GM18520 (cell line): Measurements from ENCODE around the gene UTF1.
"Not testable (repeated sequence)": the region's sequence is repeated elsewhere in the genome, so short reads cannot be mapped to it uniquely, and the experiment has no call there.

Experiments used
- ATAC-seq: cut with Tn5 transposase; IDR thresholded peaks from one replicate; pipeline ENCODE4 v1.9.1; 2021; ENCODE audit not compliant: unreplicated experiment

Gene UTF1

DNA sequence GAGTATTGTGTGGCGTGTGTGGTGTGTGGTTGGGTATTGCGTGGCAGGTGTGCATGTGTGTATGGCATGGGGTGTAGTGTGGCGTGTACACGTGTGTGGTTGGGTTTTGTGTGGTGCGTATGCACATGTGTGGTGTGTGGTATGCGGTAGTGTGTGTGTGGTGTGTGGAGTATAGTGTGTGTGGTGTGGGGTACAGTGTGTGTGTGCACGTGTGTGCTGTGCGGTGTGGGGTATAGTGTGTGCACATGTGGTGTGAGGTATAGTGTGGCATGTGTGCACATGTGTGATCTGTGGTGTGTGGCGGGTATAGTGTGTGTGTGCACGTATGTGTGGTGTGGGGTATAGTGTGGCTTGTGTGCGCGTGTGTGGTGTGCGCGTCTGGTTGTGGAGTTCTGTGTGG is 20.9 kb upstream of the UTF1 start:
- ATAC-seq = no peak

DNA sequence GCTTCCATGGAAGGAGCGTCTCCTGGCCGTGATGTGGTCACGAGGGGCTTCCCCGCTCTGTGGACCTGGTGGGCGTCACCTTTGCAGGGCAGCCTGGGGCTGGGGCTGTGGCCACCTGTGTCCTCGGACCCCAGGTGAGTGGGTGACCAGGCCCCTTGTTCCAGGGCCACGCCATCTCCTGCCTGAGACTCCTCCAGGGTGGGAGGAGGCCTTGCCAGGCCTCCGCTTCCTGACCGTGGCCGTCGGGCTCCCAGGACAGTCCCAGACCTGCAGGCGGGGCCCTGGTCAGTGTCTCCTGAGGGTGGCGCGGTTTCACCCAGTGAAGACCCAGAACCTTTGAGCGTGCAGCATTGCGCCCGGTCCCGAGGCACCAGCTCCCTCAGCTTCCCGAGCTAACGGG is 20.4 kb upstream of the UTF1 start:
- ATAC-seq = no peak

DNA sequence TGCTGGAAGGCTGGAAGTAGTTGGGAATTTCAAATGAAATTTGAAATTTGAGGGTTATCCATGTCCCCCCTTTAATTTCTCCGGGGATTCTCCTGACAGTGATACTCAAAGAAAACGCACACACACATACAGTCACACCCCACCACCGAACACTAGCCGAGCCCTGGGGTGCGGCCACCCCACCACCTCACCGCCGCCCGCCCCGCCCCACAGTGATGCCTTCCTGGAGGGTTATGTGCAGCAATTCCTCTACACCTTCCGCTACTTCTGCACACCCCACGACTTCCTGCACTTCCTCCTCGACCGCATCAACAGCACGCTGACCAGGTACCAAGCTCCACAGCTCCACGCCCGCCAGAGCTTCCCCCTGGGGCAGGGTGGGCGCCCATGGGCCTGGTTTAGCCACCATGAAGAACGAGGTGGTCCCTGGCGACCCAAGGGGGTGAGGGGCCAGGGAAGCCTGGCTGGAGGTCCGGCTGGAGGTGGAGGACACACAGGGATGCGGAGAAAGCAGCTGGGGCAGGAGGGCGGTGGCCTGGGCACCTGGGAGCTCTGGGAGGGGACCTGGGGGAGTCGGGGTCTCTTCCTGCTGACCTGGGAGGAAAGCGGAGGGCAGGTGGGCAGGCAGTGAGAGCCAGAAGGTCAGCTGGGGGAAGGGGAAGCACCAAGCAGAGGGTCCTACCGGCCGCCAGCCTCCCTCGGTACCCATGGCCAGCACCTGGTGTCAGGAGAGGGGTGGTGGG is 19.4 kb upstream of the UTF1 start:
- no peak for ATAC-seq

DNA sequence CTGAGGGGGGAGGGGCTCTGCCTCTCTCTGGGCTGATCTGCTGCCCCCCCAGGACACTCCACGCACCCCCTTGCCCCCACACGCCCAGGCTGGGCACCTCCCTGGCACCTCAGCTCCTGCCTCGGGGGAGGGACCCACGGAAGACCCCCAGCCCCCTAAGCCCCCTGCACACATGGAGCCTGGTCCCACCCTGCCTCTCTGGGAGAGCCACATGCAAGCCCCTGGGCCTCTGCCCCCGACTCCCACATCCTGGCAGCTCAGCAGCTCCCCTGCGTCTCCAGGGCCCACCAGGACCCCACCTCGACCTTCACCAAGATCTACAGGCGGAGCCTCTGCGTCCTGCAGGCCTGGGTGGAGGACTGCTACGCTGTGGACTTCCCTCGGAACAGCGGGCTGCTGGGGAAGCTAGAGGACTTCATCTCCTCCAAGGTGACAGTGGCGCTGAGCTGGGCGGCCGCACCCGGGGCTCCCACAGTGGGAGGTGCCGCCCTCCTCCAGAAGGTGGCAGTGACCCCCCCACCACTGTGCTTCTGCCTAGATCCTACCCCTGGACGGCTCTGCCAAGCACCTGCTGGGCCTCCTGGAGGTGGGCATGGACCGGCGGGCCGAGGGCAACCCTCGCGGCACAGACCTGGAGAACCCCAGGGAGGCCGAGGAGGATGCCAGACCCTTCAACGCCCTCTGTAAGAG is 18.7 kb upstream of the UTF1 start:
- no peak for ATAC-seq

DNA sequence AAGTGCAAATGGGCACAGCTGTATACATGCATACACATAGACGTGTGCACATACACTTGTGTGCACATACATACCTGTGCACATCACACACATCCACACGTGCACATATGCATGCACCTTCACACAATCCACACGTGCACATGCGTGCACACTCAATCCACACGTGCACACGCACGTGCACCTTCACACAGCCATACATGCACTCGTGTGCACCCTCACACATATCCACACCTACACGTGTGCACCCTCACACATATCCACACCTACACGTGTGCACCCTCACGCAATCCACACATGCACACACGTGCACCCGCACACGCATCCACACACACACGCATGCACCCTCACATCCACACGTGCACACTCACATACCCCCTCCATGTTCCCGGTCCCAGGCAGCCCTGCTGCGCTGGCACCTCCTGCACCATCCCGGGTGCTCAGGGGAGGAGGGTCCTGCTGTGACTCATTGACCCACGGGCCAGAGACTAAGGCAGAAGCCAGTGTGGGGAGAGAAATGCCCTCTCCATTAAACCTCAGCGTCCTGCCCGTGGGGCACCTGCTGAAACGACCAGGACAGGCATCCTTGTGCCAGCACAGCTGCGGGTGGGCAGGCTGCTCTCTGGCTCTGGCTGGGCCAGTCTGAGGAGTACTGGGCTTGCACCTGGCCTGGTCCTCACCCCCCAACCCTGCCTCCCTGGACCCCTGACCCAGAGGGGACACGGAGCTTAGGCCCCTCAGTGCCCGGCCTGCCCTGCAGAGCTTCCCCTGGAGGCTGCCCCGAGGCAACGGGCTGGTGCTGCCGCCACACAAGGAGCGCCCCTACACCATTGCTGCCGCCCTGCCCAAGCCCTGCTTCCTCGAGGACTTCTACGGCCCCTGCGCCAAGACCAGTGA is 17.8 kb upstream of the UTF1 start:
- ATAC-seq = no peak

DNA sequence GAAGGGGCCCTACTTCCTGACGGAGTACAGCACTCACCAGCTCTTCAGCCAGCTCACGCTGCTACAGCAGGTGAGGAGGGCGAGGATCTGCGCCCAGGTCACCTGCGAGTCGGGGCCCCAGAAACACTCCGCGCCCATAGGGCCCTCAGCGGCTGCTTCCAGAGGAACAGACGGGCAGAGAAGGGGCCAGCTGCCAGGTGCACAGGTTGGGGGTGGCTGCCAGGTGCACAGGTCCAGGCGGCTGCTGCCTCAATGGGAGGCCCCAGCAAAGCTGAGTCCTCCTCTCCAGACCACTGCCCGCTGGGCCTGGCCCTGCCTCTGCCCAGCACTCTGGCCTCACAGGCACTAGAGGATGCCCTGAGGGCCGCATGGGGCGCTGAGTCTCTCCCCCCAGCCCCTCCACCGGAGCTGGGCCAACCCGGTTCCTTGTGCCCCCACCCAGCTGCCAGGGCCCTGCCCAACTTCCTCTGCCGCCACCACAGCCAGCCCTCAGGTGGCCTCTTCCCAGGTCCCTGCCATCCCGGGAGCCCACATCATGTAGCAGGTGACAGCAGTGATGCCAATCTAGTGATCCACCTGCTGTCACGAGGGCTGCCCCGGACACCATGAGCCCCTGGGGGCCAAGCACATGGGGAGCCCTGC is 17.0 kb upstream of the UTF1 start:
- no peak for ATAC-seq

DNA sequence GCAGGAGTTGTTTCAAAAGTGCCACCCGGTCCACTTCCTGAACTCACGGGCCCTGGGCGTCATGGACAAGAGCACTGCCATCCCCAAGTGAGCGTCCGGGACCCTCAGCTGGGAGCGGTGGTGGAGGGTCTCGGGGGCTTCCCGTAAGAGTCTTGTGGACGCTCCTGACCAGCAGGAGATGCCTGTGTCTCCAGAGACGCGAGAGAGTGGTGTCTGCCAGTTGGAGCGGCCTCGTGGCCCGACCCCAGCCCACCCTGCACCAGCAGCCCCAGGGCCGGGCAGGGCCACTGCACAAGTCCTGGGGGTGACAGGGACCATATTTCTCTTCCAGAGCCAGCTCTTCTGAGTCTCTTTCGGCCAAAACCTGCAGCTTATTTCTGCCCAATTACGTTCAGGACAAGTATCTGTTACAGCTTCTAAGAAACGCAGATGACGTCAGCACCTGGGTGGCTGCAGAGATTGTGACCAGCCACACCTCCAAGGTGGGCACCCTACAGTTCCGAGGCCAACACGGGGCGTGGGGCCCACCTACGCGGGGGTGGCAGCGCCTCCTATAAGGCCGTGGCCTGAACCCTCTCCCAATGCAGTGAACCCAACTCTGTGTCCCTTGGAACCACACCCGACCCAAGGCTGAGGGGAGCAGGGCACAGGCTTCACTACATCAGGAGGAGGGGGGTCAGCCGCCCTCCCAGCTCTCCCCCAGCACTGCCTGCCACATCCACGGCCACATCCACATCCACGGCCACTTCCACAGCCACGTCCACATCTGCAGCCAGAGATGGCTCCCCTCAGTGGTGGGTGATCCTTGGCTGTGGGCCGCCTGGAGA is 16.2 kb upstream of the UTF1 start:
- ATAC-seq = no peak

DNA sequence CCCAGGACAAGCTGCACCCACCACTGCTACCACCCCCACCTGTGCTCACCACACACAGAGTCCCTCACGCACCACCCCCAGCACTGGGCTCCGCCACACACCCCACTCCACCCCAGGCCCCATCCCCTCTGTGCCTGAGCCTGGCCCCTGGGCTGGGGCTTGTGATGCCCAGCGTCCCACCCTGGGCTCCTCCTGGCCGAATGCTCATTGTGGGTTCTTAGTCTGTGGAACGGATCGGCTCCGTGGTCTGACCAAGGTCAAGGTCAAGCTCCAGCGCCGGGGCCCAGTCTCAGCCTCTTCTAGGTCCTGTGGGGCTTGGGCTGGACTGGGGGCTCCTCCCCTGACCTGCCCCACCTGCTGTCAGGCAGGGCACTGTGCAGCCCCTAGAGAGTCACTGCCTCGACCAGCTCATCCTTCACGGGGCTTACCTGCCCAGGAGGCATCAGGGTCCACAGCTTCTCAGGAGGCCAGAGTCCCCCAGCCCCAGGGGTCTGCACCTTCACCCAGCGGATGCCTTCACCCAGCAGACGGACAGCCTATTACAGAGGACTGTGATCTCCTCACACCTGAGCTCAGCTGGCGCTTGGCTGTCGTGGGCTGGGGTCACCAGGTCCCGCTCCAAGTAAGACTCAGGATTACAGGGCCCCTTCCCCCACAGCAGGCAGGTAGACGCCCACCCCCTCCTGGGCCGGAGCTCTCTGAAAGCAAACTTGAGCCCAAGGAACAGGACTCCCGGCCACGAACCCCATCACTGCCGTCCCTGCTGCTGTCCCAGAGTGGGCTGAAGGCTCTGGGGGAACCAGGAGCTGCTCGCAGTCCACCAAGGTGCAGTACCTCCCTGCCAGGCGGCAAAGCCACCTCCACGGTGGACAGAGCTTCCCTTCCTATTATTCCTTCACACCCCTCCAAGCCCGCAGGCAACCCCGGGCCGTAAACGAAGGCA is 15.3 kb upstream of the UTF1 start:
- no peak for ATAC-seq

DNA sequence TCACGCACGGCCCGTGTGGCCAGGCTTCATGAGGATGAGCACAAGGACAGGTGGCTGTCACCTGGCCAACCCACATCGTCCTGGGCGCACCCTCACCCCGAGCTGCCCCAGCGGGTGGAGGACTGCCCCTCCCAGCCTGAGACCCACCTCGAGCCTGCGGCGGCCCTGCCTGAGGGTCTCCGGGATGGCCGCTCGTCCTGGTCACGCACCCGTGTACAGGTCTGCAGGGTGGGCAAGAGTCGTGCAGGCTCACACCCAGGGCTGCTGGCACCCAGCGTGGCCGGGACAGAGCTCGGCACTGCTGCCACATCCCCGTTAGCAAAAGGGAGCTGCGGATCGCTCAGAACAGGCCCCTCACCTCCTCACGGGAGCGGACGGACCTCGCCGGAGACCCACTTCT is 14.4 kb upstream of the UTF1 start:
- ATAC-seq = no peak

DNA sequence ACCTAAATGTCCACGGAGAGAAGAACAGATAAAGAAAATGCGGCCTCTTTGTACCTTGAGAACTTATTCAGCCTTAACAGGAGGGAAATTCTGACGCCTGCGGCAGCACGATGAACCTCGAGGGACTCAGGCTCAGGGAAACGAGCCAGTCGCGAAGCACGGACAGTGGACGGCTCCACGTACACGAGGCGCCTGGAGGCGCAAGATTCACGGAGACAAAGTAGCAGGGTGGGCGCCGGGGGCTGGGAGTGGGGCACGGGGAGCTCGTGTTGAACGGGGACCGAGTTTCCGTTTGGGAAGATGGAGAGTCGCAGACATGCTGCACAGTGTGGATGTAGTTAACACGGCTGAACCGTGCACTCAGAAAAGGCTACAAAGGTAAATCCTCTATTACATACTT is 13.2 kb upstream of the UTF1 start:
- no peak for ATAC-seq

DNA sequence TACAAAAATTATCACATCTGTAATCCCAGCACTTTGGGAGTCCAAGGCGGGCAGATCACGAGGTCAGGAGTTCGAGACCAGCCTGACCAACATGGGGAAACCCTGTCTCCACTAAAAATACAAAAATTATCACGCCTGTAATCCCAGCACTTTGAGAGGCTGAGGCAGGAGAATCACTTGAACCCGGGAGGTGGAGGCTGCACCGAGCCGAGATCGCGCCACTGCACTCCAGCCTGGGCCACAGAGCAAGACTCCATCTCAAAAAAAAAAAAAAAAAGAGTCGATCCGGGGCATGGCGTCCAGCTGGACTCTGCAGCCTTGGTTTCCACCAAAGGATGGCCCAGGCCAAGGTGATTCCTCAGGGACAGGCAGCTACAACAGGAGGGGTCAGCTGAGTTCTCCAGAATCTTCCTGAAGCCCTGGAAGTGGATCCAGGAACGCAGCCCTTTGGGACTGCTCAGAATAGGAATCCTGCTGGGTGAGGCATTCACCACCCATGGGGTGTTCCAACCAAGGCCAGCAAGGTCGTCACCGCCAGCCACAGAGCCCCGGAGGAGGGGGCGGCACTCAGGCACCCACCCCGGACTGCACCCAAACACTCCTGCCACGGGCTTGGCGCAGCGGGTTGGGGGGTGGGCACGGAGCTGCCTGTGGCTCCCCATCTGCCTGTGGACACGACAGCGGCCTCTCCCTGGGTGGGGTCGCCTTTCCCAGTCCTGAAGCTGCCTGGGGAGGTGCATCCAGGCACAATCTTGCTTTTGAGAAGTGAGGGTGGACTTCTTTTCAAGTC is 12.0 kb upstream of the UTF1 start:
- no peak for ATAC-seq

DNA sequence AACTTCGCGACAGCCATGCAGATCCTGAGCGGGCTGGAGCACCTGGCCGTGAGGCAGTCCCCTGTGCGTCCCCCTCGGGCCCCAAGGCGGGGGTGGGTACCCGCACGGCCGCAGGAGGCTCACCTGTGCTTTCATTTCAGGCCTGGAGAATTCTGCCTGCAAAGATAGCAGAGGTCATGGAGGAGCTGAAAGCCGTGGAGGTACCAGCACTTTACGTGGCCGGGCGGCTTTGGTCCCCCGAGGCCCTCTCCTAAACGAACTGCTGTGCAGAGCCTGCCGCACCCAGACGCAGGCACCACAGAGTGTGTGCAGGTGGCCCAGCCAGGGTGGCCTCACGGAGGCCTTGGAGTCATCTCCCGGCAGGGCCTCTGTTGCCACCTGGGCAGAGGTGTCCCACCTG is 11.1 kb upstream of the UTF1 start:
- ATAC-seq = no peak

DNA sequence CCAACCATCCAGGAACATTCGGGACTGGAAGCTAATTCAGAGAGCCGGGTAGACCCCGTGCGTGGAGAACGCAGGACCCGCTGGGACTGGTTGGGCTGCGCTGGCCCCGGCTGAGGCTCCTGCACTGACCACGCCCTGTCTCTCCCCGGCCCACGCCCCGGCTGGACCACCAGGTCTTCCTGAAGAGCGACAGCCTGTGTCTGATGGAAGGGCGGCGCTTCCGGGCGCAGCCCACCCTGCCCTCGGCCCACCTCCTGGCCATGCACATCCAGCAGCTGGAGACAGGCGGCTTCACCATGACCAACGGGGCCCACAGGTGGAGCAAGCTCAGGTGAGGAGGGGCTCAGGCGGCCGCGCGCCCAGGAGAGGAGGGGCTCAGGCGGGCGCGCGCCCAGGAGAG is 10.2 kb upstream of the UTF1 start:
- no peak for ATAC-seq

DNA sequence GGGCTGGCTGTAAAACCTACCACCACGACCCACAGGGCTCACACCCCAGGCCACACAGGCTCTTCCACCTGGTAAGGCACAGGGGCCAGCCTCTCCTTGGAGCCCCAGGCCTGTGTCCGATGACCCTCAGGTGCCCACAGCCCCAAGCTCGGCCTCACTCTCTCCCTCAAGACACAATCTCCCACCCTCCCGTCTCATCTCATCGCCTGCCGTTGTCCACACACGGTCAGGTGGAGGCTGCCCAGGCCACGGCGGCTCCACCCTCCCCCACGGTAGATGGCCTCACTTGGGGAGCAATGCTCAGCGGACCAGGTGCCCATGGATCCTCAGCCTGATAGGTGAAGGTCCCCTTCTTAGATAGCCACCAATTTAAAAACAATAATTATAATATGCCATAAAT is 8.7 kb upstream of the UTF1 start:
- ATAC-seq = no peak

DNA sequence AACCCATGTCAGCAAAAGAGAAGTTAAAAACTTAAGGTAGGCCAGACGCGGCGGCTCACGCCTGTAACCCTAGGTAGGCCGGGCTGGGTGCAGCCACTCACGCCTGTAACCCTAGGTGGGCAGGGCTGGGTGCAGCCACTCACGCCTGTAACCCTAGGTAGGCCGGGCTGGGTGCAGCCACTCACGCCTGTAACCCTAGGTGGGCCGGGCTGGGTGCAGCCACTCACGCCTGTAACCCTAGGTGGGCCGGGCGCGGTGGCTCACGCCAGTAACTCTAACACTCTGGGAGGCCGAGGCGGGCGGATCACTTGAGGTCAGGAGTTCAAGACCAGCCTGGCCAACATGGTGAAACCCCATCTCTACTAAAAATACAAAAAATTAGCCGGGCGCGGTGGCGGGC is 8.3 kb upstream of the UTF1 start:
- not testable (repeated sequence) for ATAC-seq

DNA sequence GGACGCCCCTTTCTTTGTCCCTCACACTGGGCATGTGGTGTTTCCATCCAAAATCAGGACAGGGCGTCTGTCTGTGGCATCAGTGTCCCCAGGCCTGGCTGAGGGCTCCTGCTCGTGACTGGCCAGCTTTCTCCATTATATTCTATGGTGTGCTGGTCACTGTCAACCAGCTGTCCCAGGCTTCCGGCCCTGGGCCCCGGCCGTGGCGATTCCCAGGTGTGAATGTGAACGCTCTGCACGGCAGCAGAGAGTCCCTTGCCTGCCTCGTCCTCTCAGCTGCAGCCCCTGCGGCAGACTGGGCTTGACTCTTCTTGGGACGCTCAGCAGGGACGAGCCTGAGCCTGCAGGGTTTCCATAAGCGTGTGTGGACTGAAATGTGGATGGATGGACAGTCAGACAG is 5.9 kb upstream of the UTF1 start:
- ATAC-seq = no peak

DNA sequence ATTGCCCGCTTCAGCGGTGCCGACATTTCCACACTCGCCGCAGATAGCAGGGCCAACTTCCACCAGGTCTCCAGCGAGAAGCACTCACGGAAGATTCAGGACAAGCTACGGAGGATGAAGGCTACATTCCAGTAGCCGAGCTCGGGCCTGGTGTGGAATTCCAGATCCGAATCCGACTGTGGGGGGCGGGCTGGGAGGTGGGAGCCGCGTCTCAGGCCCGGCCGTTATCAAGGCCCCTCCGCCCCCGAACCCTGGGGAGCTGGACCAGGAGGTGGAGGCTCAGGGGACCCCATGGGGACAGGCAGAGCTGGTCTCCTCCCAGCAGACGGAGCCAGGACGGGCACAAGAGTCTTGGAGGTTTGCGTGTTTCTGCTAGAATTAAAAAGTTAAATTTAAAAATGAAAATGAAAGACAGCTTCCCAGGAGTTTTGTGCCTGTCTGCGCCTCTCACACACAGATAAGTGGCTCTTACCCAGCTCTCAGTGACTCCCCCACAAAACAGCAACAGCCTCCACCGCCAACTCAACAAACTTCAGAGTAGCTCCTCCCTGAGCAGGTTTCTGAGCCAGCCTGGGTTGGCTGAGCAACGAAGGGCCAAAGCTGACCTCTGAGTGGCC is 5.2 kb upstream of the UTF1 start:
- ATAC-seq = no peak

DNA sequence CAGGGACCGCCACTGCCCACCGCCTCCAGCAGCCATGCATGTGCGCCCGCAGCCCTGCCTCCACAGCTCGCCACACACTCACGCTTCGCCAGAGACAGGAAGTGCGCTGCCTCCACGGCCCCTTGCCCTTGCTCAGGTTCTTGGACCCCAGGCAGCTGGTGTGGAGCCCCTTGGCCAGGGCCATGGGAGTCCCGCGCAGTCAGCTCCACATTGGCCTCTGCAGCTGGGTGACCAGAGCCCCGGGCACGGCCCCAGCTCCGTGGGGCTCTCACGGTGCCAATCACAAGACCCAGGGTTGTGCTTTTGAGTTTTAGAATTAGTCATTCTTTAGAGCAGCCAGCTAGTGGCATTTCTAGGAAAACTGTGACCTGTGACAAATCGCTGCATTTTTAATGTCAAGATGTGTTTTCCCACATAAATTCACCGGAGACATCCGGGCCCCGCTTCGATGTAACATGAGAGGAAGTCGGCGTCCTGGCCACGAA is 4.3 kb upstream of the UTF1 start:
- no peak for ATAC-seq
